Endothelial cell (in vitro differentiated cells): ENCODE measurements around the gene ARHGEF40. TPM values are rescaled to one million over a fixed set of nuclear protein-coding genes. Genes with fewer than 3 reads are reported as not detected.

Source experiments
- DNase-seq: peaks from one replicate; pipeline ENCODE4 v3.0.0; 2021; ENCODE audit warnings: low spot score
- H3K27ac Mint-ChIP-seq: one replicate; pipeline ENCODE4 v1.8.0; 2021; ENCODE audit warnings: mixed read lengths, inconsistent platforms; ENCODE audit not compliant: unreplicated experiment
- H3K27me3 Mint-ChIP-seq: one replicate; pipeline ENCODE4 v1.8.0; 2021; ENCODE audit warnings: mild to moderate bottlenecking, moderate library complexity, mixed read lengths, inconsistent platforms; ENCODE audit not compliant: unreplicated experiment
- H3K36me3 Mint-ChIP-seq: one replicate; pipeline ENCODE4 v1.8.0; 2021; ENCODE audit warnings: mild to moderate bottlenecking, low read depth, mixed read lengths, inconsistent platforms; ENCODE audit not compliant: unreplicated experiment
- H3K4me1 Mint-ChIP-seq: one replicate; pipeline ENCODE4 v1.8.0; 2021; ENCODE audit warnings: mild to moderate bottlenecking, mixed read lengths, inconsistent platforms; ENCODE audit not compliant: unreplicated experiment
- H3K4me3 Mint-ChIP-seq: one replicate; pipeline ENCODE4 v1.8.0; 2021; ENCODE audit warnings: mild to moderate bottlenecking, mixed read lengths, inconsistent platforms; ENCODE audit not compliant: unreplicated experiment
- H3K9me3 Mint-ChIP-seq: one replicate; pipeline ENCODE4 v1.8.0; 2021; ENCODE audit warnings: mixed read lengths, inconsistent platforms; ENCODE audit not compliant: unreplicated experiment
- total RNA-seq: library from RNA; stranded (reverse); fragmentation: NEBNext Ultra II Directional; extraction: Animal tissue kit (Norgen Biotek cat#: 25700); gene quantifications from one replicate; pipeline ENCODE4 v1.2.1, GENCODE V29; 2021; ENCODE audit not compliant: unreplicated experiment
- TF ChIP-seq, protein P1 (sequence below): fragments of 200-600 bp; sonication (generic); IDR thresholded peaks from one replicate; pipeline ENCODE4 v1.5.0; 2021; ENCODE audit warnings: antibody characterized with exemption; ENCODE audit not compliant: unreplicated experiment

ARHGEF40 gene
- total RNA-seq, 1 donor from 2014 or later: 12.5 TPM

DNA sequence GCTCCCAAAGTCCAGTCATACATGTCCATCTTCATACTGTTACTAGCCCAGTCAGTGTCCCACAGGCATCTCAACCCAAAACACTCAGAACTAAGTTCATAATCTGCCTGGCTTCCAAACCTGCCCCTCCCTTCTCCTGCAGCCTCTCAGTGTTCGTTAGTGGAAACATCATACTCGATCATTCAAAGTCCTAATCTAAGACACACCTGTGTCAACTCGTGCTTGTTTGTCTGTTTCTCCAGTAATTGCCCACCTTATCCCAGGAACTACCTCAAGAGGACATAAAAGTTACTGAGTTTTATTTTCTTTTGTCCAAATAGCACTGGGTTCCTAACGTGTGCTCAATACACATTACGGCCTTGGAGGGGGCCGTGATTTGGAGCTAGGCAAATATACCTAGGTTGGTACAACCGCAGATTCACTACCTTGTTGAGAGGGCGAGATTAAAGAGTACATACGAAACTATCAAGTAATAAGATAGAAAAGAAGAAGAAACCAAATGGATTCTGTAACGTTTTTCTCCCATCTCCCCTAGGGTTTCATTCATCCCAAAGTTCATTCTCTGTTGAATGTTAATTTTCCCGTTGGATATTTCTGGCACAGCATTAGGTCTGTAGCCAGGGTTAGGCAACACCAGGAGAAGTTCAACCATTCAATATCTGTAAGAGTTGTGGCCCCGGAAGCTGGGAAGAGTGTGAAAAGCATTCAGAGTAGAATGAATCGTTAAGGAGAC is 9.3 kb upstream of the ARHGEF40 start:
- no peak for DNase-seq
- Mint-ChIP-seq H3K9me3 (no peaks in the 10 kb centered on the region), H3K4me3 (no peak overlapping the region), H3K4me1 (peaks cover 5% of the 10 kb centered on the region), H3K27ac (no peak overlapping the region), H3K36me3 (no peaks in the 10 kb centered on the region), H3K27me3 (peaks cover 6% of the 10 kb centered on the region)
- TF ChIP-seq, protein P1, sequence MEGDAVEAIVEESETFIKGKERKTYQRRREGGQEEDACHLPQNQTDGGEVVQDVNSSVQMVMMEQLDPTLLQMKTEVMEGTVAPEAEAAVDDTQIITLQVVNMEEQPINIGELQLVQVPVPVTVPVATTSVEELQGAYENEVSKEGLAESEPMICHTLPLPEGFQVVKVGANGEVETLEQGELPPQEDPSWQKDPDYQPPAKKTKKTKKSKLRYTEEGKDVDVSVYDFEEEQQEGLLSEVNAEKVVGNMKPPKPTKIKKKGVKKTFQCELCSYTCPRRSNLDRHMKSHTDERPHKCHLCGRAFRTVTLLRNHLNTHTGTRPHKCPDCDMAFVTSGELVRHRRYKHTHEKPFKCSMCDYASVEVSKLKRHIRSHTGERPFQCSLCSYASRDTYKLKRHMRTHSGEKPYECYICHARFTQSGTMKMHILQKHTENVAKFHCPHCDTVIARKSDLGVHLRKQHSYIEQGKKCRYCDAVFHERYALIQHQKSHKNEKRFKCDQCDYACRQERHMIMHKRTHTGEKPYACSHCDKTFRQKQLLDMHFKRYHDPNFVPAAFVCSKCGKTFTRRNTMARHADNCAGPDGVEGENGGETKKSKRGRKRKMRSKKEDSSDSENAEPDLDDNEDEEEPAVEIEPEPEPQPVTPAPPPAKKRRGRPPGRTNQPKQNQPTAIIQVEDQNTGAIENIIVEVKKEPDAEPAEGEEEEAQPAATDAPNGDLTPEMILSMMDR: no peak

- TF ChIP-seq, protein P1: no peak
- H3K27ac Mint-ChIP-seq: no peak overlapping the region
- H3K4me1 Mint-ChIP-seq: peaks cover 5% of the 10 kb centered on the region
- no peaks in the 10 kb centered on the region for H3K9me3 Mint-ChIP-seq
- H3K36me3 Mint-ChIP-seq: no peaks in the 10 kb centered on the region
- no peak overlapping the region for H3K4me3 Mint-ChIP-seq
- DNase-seq: no peak
- peaks cover 6% of the 10 kb centered on the region for H3K27me3 Mint-ChIP-seq
Measured at GRCh38 chr14:21061347-21061668, 8.8 kb upstream of the ARHGEF40 start.

DNA sequence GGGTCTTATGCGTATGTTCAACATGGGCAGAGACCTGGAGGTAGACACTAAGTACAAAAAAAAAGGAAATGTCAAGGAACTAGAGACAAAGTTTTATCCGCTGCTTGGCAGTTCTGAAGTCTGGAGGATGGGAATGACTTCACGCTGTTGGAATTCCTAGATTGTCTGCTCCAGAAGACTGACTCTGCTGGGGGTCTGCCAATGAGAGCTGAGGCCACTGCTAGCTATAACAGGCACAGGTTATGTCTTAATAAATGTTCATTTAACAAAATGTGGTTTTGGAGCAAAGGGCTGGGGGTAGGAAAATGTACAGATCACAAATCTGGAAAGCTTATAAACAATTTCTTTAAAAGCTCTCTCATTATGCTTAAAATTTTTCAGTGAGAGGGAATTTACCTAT is 6.6 kb upstream of the ARHGEF40 start:
- no peaks in the 10 kb centered on the region for H3K9me3 Mint-ChIP-seq
- peak overlapping the region; percentile 87 for H3K27ac Mint-ChIP-seq
- no peak for DNase-seq
- H3K4me3 Mint-ChIP-seq: peak overlapping the region; percentile 43
- H3K27me3 Mint-ChIP-seq: peaks cover 8% of the 10 kb centered on the region
- H3K4me1 Mint-ChIP-seq: peaks cover 5% of the 10 kb centered on the region
- TF ChIP-seq, protein P1: no peak
- no peaks in the 10 kb centered on the region for H3K36me3 Mint-ChIP-seq

DNA sequence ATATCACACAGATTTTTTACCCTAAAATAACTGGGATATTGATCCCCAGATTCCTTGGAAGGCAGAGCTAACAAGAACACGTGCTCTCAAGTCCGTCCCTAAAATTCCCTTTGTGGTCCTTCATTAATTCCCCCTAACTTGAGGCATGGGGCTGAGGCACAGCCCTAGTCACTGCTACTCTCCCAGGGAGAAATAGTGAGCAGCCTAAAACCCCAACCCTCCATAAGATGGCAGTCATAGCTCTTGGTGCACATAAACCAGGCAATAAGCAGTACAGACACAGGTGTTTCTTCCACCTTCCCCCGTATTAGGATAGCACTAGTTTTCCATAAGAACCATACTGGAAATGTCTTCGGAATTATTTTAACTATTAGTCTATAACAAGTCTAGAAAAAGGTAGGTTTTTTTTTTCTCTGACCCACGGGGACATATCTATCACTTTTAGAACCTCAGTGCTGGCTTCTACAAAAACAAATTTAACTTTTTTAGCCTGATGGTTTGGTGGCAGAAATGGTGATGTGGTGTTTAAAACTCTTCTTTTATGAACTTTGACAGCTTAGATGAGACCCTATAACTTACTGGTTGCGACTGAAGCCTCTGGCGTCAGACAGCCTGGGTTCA is 3.1 kb upstream of the ARHGEF40 start:
- TF ChIP-seq, protein P1: no peak
- Mint-ChIP-seq H3K27me3 (peaks cover 11% of the 10 kb centered on the region), H3K36me3 (no peaks in the 10 kb centered on the region), H3K27ac (no peak overlapping the region), H3K4me3 (no peak overlapping the region), H3K9me3 (no peaks in the 10 kb centered on the region), H3K4me1 (peaks cover 20% of the 10 kb centered on the region)
- no peak for DNase-seq
